ENCODE measurements around the gene CLSTN3. TPM values are rescaled to one million over a fixed set of nuclear protein-coding genes. Genes with fewer than 3 reads are reported as not detected.
A peak's percentile ranks its signal among the peaks of the same experiment; 100 is the strongest.
"Not testable (repeated sequence)": the region's sequence is repeated elsewhere in the genome, so short reads cannot be mapped to it uniquely, and the experiment has no call there.

CLSTN3 gene
- total RNA-seq, 4 donors from 2014 or later: 22.1 to 41.1 (median 31.7) TPM

DNA sequence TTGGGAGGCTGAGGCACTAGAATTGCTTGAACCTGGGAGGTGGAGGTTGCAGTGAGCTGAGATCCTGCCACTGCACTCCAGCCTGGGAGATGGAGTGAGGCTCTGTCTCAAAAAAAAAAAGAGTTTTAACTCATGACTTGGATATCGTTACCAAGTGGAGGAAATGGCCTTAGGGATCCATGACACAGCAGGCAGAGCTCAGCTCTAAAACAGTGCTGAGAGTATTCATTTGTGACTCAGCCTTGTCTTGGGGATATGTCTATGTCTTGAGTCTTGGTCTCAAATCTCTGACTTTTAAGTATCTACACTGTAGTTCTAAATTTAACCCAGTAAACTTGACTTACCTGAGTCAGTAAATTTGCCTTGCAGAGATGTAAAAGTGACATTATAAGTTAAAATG, 50.5 kb downstream of the CLSTN3 start:
- WGBS, 2 donors: 25 to 33% methylated on average over 1 of the region's 1 CpG
- H3K4me3 ChIP-seq (ENCODE audit: low read depth, poor library complexity, severe bottlenecking): no peak overlapping the region
- intact Hi-C loops (cut with DNase I; ENCODE audit: low total_unique reads): no loop called here
- DNase-seq (ENCODE audit: low spot score in 2 of 2): no peak
- TF ChIP-seq POLR2A (IDR thresholded peaks at IDR 0.05): no peak
- TF ChIP-seq, protein P1, sequence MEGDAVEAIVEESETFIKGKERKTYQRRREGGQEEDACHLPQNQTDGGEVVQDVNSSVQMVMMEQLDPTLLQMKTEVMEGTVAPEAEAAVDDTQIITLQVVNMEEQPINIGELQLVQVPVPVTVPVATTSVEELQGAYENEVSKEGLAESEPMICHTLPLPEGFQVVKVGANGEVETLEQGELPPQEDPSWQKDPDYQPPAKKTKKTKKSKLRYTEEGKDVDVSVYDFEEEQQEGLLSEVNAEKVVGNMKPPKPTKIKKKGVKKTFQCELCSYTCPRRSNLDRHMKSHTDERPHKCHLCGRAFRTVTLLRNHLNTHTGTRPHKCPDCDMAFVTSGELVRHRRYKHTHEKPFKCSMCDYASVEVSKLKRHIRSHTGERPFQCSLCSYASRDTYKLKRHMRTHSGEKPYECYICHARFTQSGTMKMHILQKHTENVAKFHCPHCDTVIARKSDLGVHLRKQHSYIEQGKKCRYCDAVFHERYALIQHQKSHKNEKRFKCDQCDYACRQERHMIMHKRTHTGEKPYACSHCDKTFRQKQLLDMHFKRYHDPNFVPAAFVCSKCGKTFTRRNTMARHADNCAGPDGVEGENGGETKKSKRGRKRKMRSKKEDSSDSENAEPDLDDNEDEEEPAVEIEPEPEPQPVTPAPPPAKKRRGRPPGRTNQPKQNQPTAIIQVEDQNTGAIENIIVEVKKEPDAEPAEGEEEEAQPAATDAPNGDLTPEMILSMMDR (IDR thresholded peaks at IDR 0.05): no peak

DNA sequence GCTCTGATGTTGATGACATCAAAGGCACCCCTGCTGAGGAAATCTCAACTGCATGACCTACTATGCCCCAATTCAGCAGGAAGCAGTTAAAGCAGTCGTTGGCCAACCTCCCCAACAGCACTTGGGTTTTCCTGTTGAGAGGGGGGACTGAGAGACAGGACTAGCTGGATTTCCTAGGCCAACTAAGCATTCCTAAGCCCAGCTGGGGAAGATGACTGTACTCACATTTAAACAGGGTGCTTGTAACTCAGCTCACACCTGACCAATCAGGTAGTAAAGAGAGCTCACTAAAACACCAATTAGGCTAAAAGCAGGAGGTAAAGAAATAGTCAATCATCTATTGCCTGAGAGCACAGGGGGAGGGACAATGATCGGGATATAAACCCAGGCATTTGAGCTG, 55.9 kb downstream of the CLSTN3 start:
- DNase-seq (ENCODE audit: low spot score in 2 of 2); intact Hi-C loops (cut with DNase I; ENCODE audit: low total_unique reads); H3K4me3 ChIP-seq (ENCODE audit: low read depth, poor library complexity, severe bottlenecking): not testable (repeated sequence)
- 37 to 39% methylated on average over 2 of the region's 2 CpGs for WGBS, 2 donors

DNA sequence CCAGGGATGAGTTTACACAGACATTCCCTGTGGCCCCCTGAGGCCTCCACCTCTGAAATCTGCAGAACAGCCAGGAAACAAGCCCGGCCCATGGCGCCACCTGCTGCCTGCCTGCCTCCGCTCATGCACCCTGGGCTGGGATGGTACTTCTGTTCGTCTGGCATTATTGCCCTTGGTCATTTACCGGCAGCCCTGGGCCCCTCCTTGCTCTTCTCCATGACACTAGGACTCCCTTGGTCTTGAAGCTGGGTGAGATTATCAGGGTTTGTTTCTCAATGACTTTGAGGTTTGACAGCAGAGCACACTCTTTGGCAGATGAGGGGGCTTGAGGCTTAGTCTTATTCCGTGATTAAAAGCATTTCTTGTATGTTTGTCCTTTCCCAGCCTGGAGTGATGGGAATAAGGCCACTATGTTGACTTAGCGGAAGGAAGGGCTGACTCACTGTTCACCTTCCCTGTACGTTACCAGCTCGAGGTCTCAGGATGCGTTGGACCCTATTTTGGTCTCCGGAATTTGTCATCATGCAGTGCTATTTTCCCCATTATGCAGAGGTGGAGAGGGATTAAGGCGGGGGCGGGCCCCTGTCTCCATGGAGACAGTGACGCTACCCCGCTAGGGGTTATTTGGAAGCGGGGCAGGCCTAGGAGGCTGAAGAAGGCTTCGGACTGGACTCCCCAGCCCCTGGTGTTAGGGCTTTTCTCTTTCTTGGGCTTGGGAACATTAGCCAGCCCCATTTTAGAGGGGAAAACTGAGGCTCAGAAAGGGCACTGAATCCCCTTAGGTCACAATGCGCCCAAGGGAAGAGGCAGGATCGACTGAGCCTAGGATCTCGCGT, 58.6 kb downstream of the CLSTN3 start:
- WGBS, 2 donors: 1 to 3% methylated on average over 21 of the region's 21 CpGs
- peak; percentile 59 to 91 for DNase-seq (ENCODE audit: low spot score in 2 of 2)
- intact Hi-C loops (cut with DNase I; ENCODE audit: low total_unique reads): no loop called here
- TF ChIP-seq, protein P1 (IDR thresholded peaks at IDR 0.05): no peak
- TF ChIP-seq POLR2A (IDR thresholded peaks at IDR 0.05): no peak
- H3K4me3 ChIP-seq (ENCODE audit: low read depth, poor library complexity, severe bottlenecking): peak overlapping the region; percentile 60

DNA sequence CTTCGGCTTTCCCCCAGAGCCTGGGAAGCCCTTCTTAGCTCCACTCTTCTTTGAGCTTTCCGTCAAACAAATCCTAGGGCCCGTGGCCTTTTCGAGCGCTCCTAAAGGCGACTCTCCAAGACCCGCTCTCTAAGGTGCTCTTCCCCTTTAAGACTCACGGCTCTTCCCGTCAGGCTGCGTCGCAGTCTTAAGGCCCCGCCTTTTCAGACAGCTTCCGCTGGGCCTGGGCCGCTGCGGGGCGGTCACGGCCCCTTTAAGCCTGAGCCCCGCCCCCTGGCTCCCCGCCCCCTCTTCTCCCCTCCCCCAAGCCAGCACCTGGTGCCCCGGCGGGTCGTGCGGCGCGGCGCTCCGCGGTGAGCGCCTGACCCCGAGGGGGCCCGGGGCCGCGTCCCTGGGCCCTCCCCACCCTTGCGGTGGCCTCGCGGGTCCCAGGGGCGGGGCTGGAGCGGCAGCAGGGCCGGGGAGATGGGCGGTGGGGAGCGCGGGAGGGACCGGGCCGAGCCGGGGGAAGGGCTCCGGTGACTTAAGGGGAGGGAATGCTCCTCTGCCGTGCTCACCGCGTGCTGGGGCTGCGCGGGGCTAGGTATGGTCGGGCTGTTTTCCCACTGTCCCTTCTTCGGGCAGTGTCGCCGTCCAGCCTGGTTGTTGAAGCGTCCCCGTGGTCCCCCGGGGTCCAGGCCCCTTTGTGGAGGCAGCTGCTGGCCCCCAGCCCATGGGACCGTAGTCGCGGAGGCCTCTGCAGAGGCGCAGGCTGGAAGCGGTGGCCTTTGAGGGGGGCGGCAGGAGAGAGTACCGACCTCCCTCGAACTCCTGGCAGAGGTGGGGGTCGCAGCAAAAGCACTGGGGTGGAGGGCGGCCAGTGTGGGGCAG, 59.5 kb downstream of the CLSTN3 start, which contains the start of gene PEX5:
TSS of gene PEX5 (plus strand) at position 289 of the 870 bp plus-strand sequence. CDS start 692 bp downstream, outside the sequence.
- DNase-seq (ENCODE audit: low spot score in 2 of 2): peak; percentile 85 to 97
- intact Hi-C loops (cut with DNase I; ENCODE audit: low total_unique reads): no loop called here
- WGBS, 2 donors: 0 to 1% methylated on average over 41 to 56 of the region's 68 CpGs
- peak within 1 kb of the TSS; percentile 60 for H3K4me3 ChIP-seq (ENCODE audit: low read depth, poor library complexity, severe bottlenecking)
- TF ChIP-seq POLR2A (IDR thresholded peaks at IDR 0.05): no peak
- TF ChIP-seq, protein P1 (IDR thresholded peaks at IDR 0.05): no peak

DNA sequence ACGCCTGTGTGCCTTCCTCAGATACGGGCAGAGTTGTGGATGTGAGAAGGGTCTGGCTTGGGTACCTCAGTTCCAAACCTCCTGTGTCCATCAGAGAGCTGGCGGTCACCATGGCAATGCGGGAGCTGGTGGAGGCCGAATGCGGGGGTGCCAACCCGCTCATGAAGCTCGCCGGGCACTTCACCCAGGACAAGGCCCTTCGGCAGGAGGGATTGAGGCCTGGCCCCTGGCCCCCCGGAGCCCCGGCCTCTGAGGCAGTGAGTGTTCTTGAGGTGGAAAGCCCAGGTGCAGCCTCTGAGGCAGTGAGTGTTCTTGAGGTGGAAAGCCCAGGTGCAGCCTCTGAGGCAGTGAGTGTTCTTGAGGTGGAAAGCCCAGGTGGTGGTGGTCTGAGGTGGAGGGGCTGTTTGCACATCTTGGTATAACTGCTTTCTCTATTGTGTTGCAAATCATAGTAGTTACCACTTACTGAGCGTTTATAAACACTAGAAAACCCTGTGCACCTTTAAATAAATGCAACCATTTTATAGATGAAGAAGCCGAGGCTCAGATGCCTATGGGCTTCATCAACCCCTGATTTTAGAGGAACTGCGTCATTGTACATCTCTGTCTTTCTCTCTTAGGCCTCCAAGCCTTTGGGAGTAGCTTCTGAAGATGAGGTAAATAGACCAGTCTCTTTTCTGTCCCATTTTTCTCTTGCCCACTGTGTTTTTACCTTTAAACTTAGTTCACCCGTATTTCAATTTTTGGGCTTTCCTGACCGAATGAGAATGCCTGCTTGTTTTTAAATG, 60.3 kb downstream of the CLSTN3 start:
- TF ChIP-seq POLR2A (IDR thresholded peaks at IDR 0.05): no peak
- TF ChIP-seq, protein P1 (IDR thresholded peaks at IDR 0.05): no peak
- 21 to 25% methylated on average over 16 to 17 of the region's 17 CpGs for WGBS, 2 donors
- intact Hi-C loops (cut with DNase I; ENCODE audit: low total_unique reads): no loop called here
- peak; percentile 18 to 88 for DNase-seq (ENCODE audit: low spot score in 2 of 2)
- H3K4me3 ChIP-seq (ENCODE audit: low read depth, poor library complexity, severe bottlenecking): peak overlapping the region; percentile 60
